Activated CD4-positive, alpha-beta T cell treated with anti-CD3 and anti-CD28 coated beads, Interleukin-2, amount 10 ng/mL, durations not matched to agents 24 days and 14 days (primary cell): Measurements from ENCODE around the gene CRTC3. TPM values are rescaled to one million over a fixed set of nuclear protein-coding genes. Genes with fewer than 3 reads are reported as not detected.

Experiments used
- DNase-seq: peaks from one replicate; pipeline ENCODE4 v3.0.0; 2022
- H3K27ac Mint-ChIP-seq: one replicate; pipeline ENCODE4 v1.8.0; 2022; ENCODE audit warnings: mild to moderate bottlenecking, mixed read lengths
- H3K27me3 Mint-ChIP-seq: one replicate; pipeline ENCODE4 v1.8.0; 2022; ENCODE audit warnings: mixed read lengths
- H3K36me3 Mint-ChIP-seq: one replicate; pipeline ENCODE4 v1.8.0; 2022; ENCODE audit warnings: low read depth, mild to moderate bottlenecking, mixed read lengths
- H3K4me1 Mint-ChIP-seq: one replicate; pipeline ENCODE4 v1.8.0; 2021; ENCODE audit warnings: mixed read lengths
- H3K4me3 Mint-ChIP-seq: one replicate; pipeline ENCODE4 v1.8.0; 2022; ENCODE audit warnings: mild to moderate bottlenecking, moderate library complexity, mixed read lengths
- H3K9me3 Mint-ChIP-seq: one replicate; pipeline ENCODE4 v1.8.0; 2021; ENCODE audit warnings: mixed read lengths
- intact Hi-C: fragments of 100-400 bp; cut with micrococcal nuclease; formaldehyde crosslinking; loops from one replicate; pipeline ENCODE4 v1.15.1; 2023
- total RNA-seq: library from RNA; stranded (reverse); gene quantifications from 2 replicates; pipeline ENCODE4 v1.2.3, GENCODE V29; 2022

Gene CRTC3, protein sequence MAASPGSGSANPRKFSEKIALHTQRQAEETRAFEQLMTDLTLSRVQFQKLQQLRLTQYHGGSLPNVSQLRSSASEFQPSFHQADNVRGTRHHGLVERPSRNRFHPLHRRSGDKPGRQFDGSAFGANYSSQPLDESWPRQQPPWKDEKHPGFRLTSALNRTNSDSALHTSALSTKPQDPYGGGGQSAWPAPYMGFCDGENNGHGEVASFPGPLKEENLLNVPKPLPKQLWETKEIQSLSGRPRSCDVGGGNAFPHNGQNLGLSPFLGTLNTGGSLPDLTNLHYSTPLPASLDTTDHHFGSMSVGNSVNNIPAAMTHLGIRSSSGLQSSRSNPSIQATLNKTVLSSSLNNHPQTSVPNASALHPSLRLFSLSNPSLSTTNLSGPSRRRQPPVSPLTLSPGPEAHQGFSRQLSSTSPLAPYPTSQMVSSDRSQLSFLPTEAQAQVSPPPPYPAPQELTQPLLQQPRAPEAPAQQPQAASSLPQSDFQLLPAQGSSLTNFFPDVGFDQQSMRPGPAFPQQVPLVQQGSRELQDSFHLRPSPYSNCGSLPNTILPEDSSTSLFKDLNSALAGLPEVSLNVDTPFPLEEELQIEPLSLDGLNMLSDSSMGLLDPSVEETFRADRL
- 48.8 and 54.2 TPM in 2 replicates for total RNA-seq

DNA sequence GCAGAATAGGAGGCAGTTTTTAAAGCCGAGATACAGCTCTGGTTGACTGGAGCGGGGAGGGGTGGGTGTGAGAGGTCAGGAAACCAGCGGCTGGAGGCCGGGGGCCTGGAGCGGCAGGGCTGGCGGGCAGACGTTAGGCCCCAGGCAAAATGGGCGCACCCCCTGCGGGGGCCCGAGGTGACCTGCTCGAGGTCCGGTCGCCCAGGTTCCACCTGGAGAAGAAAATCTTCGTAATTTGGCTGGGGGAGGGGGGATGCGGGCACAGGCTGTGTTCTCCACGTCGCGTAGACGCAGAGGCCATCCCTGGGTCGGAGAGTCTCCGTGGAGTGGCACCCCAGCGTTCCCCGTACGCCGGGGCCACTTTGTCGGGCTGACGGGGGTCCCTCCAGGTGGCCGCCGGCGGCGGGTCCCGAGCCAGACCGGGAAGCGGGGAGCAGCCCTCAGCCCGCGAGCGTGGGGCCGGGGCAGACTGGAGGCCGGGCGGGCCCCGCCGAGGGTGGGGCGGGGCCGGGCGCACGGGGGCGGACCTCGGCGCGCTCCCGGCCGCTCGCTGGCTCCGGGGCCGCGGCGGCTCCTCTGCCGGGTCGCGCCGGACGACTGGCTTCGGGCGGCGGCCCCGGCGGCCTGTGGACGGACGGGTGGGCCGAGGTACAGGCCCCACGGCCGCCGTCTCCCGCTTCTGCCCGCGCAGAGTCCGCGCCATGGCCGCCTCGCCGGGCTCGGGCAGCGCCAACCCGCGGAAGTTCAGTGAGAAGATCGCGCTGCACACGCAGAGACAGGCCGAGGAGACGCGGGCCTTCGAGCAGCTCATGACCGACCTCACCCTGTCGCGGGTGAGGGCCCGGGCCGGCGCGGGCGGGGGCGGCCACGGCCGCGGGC is at the start of gene CRTC3:
CRTC3 (plus strand) TSS at position 553 of the 879 bp plus-strand sequence; CDS start at position 702, 149 bp downstream.
- H3K4me1 Mint-ChIP-seq, result peaks cover 41% of the 10 kb centered on the region
- peak within 1 kb of the TSS; percentile 97 for H3K4me3 Mint-ChIP-seq

DNA sequence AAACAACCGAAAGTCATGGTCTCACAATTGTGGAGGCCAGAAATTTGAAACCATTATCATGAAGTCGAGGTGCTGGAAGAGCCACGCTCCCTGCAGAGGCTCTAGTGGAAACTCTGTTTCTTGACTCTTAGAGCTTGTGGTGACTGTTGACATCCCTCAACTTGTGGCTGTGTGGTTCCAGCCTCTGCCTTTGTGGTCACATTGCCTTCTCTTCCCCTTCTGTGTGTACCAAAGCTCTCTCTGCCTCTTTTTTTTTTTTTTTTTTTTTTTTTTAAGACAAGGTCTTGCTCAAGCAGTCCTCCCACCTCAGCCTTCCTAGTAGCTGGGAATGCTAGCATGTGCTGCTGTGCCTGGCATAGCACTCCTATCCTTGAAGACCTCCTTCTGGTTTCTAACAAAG is 48.7 kb upstream of the CRTC3 start:
- Mint-ChIP-seq H3K4me1 (peaks cover 39% of the 10 kb centered on the region), H3K27me3 (no peaks in the 10 kb centered on the region), H3K36me3 (peaks cover 78% of the 10 kb centered on the region), H3K9me3 (no peaks in the 10 kb centered on the region), H3K4me3 (no peak overlapping the region), H3K27ac (peak overlapping the region; percentile 65)
- DNase-seq, result peak; percentile 88
- intact Hi-C loops, result loop anchor here (5.0 kb wide), 1 partner anchor 34 kb away; no protein-coding TSS in a partner anchor

More for the DNA sequence above, at the start of gene CRTC3:
- peak within 1 kb of the TSS; percentile 89 for H3K27ac Mint-ChIP-seq
- no peaks in the 10 kb centered on the region for H3K27me3 Mint-ChIP-seq
- peak; percentile 89 for DNase-seq
- H3K36me3 Mint-ChIP-seq, result peaks cover 20% of the 10 kb centered on the region
- intact Hi-C loops, result loop anchor here (2.0 kb wide), 1 partner anchor 63 kb away; no protein-coding TSS in a partner anchor
- no peaks in the 10 kb centered on the region for H3K9me3 Mint-ChIP-seq

DNA sequence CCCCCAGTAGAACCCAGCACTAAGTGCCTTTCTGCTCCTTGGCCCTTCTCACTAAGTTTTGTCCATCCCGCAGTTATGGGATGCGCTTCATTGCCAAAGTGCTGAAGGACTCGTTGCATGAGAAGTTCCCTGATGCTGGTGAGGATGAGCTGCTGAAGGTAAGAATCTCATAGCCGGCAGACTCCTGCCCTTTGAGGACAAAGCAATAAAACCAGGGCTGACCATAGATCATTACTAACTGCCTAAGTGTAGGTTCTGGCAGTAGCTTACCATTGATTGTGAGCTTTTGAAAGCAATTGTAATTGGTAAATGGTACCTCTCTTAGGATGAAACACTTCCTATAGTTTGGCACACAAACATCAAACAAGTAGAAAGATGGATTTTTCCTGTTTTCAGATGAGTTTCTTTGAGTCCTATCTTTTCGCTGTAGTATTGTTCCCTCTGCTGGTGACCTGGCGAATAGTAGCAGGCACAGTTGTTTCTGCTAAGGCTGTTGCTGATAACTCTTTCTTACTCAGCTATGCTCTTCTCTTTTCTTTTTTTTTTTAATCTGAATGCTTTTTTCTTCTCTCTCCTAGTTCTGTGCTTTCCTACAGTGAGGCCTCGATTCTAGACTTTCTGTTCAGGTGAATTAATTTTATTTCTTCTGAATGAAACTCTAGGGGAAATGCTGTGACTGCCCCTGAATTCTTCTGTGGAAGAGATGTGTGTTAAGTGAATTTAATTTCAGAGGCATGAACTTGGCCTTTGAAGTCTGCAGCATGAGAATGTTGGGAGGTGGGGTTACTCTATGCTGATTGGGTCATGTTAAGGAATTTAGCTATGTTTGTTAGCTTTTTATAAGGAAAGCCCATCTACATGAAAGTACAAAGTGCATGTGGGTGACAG is 47.4 kb upstream of the CRTC3 start:
- intact Hi-C loops, result loop anchor here (1.0 to 5.0 kb wide), 3 partner anchors 35 to 162 kb away; no protein-coding TSS in a partner anchor
- peaks cover 33% of the 10 kb centered on the region for H3K4me1 Mint-ChIP-seq
- H3K4me3 Mint-ChIP-seq, result no peak overlapping the region
- H3K36me3 Mint-ChIP-seq, result peaks cover 80% of the 10 kb centered on the region
- no peaks in the 10 kb centered on the region for H3K9me3 Mint-ChIP-seq
- H3K27me3 Mint-ChIP-seq, result no peaks in the 10 kb centered on the region
- H3K27ac Mint-ChIP-seq, result peak overlapping the region; percentile 13
- DNase-seq, result peak; percentile 84

DNA sequence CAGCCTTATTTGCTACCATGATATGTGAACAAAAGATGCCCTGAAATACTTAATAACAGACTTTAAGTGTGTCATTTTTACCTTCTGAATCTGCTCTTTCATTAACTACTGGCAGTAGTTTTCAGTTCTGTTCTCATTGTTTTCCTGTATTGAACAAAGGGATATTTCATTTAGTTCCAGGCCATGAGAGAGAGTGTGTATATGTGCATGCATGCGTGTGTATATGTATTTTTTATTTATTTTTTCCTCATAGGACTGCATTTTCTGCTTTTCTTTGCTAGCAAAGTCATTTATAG is 46.8 kb upstream of the CRTC3 start:
- Mint-ChIP-seq H3K27ac (no peak overlapping the region), H3K36me3 (peaks cover 79% of the 10 kb centered on the region), H3K9me3 (no peaks in the 10 kb centered on the region), H3K4me3 (no peak overlapping the region), H3K27me3 (no peaks in the 10 kb centered on the region), H3K4me1 (peaks cover 33% of the 10 kb centered on the region)
- intact Hi-C loops, result loop anchor here (5.0 kb wide), 1 partner anchor 36 kb away; no protein-coding TSS in a partner anchor
- no peak for DNase-seq

DNA sequence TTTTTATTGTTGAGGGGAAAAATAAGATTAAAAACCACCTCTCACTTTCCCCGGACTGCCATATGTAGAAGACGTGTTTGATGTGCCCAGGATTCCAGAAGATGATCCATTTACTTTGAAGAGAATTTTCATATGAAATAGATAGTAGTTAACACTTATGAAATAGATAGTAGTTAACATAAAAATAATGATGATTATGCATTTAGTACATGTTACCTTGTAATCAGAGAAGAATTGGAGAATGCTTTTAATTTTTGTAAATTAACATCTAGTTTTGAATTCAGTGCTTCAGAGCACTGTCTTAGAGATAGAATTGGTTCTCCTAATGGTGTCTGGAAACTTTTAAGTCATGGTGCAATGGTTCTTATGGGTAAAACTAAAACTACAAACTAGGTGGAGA is 46.1 kb upstream of the CRTC3 start:
- Mint-ChIP-seq H3K27ac (no peak overlapping the region), H3K36me3 (peaks cover 77% of the 10 kb centered on the region)

DNA sequence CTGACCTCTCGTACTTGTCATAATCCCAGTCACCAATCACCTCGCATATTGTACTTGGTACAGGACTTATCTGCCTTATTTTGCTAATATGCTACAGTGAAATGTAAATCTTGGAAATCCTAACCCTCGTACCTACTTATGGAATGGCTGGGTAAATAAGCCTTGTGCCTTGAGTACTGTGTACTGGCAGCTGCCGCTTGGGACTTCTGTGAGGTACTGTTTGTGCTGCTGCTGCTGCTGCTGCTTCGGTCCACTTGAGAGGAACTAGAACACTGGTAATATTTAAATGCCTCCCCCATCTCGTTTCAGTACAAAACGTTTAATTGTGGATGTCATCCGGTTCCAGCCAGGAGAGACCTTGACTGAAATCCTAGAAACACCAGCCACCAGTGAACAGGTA is 42.5 kb upstream of the CRTC3 start:
- intact Hi-C loops, result loop anchor here (5.0 kb wide), 1 partner anchor 400 kb away; no protein-coding TSS in a partner anchor
- Mint-ChIP-seq H3K4me1 (peaks cover 15% of the 10 kb centered on the region), H3K27ac (no peak overlapping the region), H3K9me3 (no peaks in the 10 kb centered on the region), H3K4me3 (no peak overlapping the region), H3K36me3 (peaks cover 76% of the 10 kb centered on the region), H3K27me3 (no peaks in the 10 kb centered on the region)
- no peak for DNase-seq

More for the DNA sequence above, 46.1 kb upstream of the CRTC3 start:
- Mint-ChIP-seq H3K9me3 (no peaks in the 10 kb centered on the region), H3K4me1 (peaks cover 32% of the 10 kb centered on the region), H3K27me3 (no peaks in the 10 kb centered on the region), H3K4me3 (no peak overlapping the region)
- no peak for DNase-seq
- intact Hi-C loops, result loop anchor here (5.0 kb wide), 1 partner anchor 36 kb away; no protein-coding TSS in a partner anchor

DNA sequence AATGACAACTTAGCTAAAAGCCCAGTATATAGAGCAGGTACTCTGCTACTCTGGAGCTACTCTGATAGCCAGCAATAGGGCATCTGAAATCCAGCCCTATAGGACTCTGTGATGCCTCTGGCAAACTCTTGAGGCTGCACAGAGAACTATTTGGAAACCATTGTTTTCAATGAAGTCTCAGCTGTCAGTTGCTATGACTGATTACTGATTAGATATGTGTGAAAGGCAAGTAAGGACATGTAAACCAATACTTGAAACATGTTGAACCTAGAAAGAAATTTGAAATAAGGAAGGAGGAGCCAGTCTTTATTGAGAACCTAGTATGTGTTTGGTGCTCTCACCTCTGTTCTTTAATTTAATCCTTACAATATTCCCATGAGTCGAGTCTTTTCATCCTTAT is 40.2 kb upstream of the CRTC3 start:
- no peaks in the 10 kb centered on the region for H3K9me3 Mint-ChIP-seq
- H3K4me1 Mint-ChIP-seq, result peaks cover 20% of the 10 kb centered on the region
- H3K36me3 Mint-ChIP-seq, result peaks cover 76% of the 10 kb centered on the region
- no peak overlapping the region for H3K4me3 Mint-ChIP-seq
- intact Hi-C loops, result loop anchor here (5.0 kb wide), 1 partner anchor 398 kb away; no protein-coding TSS in a partner anchor
- DNase-seq, result no peak
- H3K27me3 Mint-ChIP-seq, result no peaks in the 10 kb centered on the region
- no peak overlapping the region for H3K27ac Mint-ChIP-seq

DNA sequence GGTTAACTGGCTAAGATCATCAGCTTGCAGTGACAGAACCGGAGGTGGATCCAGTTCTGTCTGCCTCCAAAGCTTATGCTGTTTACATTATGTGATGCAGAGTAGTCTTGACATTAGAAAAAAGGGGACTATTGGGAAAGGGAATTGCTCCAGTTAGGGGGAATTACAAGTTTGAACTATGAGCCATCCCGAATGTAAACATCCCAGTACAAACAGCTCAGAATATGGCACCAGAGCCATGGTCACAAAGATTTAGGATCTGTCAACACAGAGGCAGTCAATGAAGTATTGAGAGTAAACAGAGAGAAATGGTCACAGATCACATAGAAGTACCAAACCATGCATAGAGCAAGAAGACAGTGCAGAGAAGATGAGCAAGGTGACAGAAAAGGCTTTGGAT is 39.8 kb upstream of the CRTC3 start:
- H3K4me1 Mint-ChIP-seq, result peaks cover 20% of the 10 kb centered on the region
- peaks cover 73% of the 10 kb centered on the region for H3K36me3 Mint-ChIP-seq
- H3K27me3 Mint-ChIP-seq, result no peaks in the 10 kb centered on the region
- DNase-seq, result no peak
- H3K4me3 Mint-ChIP-seq, result no peak overlapping the region
- intact Hi-C loops, result loop anchor here (5.0 kb wide), 1 partner anchor 397 kb away; no protein-coding TSS in a partner anchor
- H3K27ac Mint-ChIP-seq, result no peak overlapping the region
- no peaks in the 10 kb centered on the region for H3K9me3 Mint-ChIP-seq

DNA sequence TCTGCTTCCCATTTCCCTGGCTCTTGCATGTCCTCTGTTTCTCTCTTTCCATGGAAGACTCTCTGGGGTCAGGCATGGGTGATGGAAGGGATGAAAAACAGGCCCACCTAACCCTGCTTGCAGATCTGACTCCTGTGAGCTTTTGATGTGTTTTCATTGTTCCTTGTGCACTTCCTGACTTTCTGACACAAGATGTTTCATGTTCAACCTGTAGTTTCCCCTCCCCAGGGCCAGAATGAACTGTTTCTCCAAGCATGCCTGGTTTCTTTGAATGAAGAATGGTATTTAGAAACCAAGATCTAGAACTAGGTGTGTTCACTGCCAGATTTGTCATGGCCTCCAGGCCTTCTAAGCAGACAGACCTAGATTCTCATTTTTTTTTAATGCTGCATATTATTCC is 36.1 kb upstream of the CRTC3 start:
- Mint-ChIP-seq H3K36me3 (peaks cover 69% of the 10 kb centered on the region), H3K27ac (peak overlapping the region; percentile 67), H3K9me3 (no peaks in the 10 kb centered on the region), H3K27me3 (no peaks in the 10 kb centered on the region), H3K4me1 (peaks cover 20% of the 10 kb centered on the region), H3K4me3 (no peak overlapping the region)
- DNase-seq, result no peak
- intact Hi-C loops, result no loop called here

DNA sequence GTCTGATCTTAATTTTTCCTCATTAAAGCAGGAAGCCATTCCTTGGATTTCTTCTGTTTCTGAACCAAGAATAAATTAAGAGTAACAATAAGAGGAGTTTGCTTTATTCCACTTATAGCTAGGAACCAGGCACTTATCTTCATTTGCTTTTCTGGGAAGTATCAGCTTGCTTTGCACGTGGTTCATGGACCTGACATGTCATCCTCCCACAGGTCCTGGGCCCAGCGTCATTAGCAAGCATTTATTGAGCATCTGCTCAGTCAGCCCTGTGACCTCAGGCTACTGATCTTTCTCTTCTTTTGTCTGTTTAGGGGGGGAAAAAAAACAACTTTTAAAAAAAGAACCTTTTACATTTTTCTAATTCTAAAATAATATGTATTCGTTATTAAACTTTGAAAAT is 34.7 kb upstream of the CRTC3 start:
- intact Hi-C loops, result no loop called here
- DNase-seq, result no peak
- no peaks in the 10 kb centered on the region for H3K9me3 Mint-ChIP-seq
- H3K4me1 Mint-ChIP-seq, result peaks cover 16% of the 10 kb centered on the region
- H3K4me3 Mint-ChIP-seq, result no peak overlapping the region
- peaks cover 72% of the 10 kb centered on the region for H3K36me3 Mint-ChIP-seq
- H3K27me3 Mint-ChIP-seq, result no peaks in the 10 kb centered on the region
- H3K27ac Mint-ChIP-seq, result no peak overlapping the region

DNA sequence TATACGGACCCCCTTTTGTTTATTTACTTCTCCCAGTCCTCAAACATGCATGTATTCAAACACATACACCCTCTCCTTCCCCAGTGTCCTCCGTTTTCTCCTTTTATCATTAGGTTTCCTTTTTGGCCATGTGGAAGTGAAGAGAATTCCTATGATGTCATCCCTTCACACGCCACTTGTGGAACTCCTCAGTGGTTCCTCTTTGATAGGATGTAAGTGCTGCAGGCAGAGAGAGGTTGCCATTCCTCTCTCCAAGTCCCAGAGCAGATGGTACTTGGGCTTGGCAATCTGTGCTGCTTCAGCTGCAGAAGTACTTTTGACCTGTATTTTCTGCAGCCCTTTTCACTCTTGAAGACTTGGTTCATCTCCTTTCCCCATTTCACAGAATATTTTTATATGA is 32.9 kb upstream of the CRTC3 start:
- intact Hi-C loops, result no loop called here
- peaks cover 12% of the 10 kb centered on the region for H3K4me1 Mint-ChIP-seq
- H3K4me3 Mint-ChIP-seq, result no peak overlapping the region
- no peak for DNase-seq
- H3K27ac Mint-ChIP-seq, result no peak overlapping the region
- H3K27me3 Mint-ChIP-seq, result no peaks in the 10 kb centered on the region
- peaks cover 69% of the 10 kb centered on the region for H3K36me3 Mint-ChIP-seq
- H3K9me3 Mint-ChIP-seq, result no peaks in the 10 kb centered on the region

DNA sequence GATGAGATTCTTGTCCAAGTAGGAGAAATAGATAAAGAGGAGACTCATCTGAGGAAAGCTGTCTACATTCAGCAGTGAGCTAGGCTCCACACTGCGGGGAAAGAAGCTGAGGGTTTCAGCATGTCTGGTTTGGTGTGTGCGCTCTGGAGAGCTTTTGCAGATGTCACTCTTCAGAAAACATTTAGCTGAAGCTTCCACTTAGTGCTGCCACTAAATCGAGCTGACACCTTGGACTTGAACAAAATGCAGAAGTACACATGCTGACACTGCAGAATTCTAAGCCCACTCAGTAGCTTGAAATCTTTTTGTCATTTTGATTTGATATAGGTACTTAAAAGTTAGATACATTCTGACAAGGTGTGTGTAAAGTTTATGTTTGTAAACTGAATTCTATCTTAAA is 32.3 kb upstream of the CRTC3 start:
- Mint-ChIP-seq H3K27me3 (no peaks in the 10 kb centered on the region), H3K36me3 (peaks cover 69% of the 10 kb centered on the region), H3K4me3 (no peak overlapping the region), H3K4me1 (peaks cover 15% of the 10 kb centered on the region), H3K27ac (no peak overlapping the region), H3K9me3 (no peaks in the 10 kb centered on the region)
- intact Hi-C loops, result no loop called here
- no peak for DNase-seq

DNA sequence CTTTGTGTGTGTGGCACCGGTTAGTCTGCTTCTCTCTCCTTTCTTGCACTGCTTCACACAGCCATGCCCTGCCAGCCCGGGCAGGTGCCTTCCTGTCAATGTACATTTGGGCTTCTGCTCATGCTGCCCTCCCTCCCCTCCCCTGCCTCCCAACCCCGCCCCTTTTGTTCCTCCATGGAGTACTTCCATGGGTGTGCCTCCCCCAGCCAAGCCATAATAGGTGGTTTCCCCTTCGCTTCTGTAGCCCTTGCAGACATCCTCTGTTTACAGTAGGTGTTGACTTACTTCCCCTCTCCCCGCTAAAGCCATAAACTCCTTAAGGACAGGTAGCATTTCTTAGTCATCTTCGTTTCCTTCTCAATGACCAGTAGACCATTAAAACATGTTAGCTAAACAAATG is 31.8 kb upstream of the CRTC3 start:
- Mint-ChIP-seq H3K9me3 (no peaks in the 10 kb centered on the region), H3K4me3 (no peak overlapping the region), H3K27ac (no peak overlapping the region), H3K36me3 (peaks cover 69% of the 10 kb centered on the region), H3K4me1 (peaks cover 12% of the 10 kb centered on the region), H3K27me3 (no peaks in the 10 kb centered on the region)
- intact Hi-C loops, result no loop called here
- DNase-seq, result no peak
